Renal cortical epithelial cell (primary cell): ENCODE data around the gene TMEM109. TPM values are rescaled to one million over a fixed set of nuclear protein-coding genes. Genes with fewer than 3 reads are reported as not detected.

Experiments used
- DNase-seq: peaks from one replicate; pipeline ENCODE4 v3.0.0-alpha.2; 2011; ENCODE audit warnings: low read depth
- total RNA-seq: library from RNA; depleted of rRNA; stranded (reverse); fragments of >200 nt; gene quantifications from 2 replicates; pipeline ENCODE4 v1.2.3, GENCODE V29; 2014

TMEM109 gene
- total RNA-seq, 1 donor from 2014 or later: 37.7 TPM

DNA sequence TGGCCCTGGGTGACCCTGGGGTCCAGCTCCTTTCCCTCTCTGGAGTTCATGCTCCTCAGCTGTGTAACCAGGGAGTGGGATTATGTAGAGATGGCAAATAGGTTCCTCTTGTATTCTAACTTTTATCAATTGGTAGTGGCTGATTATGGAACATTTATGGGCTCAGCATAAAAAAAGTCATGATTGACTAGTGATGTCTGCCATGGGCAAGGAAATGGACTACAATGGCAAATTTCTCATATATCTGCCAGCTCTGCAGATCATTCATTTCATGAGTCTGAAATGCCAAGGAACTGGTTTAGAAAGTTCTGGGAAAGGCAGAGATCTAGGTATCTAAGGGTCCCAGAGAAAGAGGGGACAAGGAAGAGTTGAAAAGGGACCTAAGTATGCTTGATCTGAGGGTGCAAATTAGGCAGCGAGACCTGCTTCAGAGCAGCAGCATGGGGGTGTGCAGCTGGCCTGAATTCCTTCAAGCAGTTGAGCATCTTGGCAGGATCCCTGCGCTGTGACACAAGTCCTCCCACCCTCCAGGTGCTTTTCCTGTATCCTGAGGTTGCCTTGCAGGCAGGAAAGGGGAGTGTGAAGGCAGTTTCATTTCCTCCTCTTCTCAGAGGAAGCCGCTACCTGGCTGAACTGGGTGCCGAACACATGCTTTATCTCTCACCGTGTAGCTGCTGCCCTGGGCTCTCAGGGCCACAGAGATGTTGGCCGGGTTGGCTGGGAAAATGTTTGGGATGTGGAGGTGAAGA, 27.6 kb downstream of the TMEM109 start:
- DNase-seq: no peak

DNA sequence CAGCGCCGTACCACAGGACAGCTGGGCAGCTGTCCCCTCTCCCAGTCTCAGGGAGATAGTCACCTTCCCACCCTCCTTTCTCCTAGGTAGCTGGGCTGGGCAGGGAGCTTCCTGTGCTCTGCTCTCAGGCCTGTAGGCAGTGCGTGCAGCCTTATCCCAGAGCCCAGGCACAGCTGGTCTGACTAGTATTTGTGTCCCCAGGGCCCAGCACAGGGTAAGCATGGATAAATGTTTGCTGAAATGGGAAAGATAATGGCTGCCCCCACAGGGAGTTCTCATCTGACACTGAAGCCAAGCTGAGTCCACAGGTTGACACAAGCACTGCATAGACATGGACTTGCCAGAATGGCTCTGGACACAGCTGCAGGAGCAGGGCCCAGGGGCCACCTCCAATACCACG, 28.3 kb downstream of the TMEM109 start:
- no peak for DNase-seq

DNA sequence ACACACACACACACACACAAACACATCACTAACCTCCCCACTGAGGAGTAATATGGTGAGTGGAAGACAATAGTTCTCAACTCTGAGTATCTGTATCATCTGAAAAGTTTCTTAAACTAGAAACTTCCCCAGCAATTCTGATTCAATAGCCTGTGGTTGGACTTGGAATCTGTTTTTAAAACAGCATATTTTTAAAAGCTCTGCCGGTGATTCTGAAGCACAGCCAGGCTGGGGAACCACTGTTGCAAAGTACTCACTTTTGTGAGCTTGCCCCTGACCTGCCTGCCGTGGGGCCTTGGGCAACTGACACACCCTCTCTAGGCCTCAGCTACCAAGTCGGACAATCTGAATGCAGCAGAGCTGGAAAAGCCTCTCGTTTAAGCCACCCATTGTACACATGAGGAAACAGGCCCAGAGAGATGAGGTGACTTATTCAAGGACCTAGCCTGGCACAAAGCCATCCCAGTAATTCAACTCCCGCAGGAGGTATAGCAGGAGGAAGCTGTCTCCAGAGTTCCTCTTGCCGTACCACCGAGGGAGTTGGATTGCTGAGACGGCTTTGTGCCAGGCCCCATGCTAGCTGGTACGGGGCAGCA, 29.1 kb downstream of the TMEM109 start:
- DNase-seq: peak; percentile 49

DNA sequence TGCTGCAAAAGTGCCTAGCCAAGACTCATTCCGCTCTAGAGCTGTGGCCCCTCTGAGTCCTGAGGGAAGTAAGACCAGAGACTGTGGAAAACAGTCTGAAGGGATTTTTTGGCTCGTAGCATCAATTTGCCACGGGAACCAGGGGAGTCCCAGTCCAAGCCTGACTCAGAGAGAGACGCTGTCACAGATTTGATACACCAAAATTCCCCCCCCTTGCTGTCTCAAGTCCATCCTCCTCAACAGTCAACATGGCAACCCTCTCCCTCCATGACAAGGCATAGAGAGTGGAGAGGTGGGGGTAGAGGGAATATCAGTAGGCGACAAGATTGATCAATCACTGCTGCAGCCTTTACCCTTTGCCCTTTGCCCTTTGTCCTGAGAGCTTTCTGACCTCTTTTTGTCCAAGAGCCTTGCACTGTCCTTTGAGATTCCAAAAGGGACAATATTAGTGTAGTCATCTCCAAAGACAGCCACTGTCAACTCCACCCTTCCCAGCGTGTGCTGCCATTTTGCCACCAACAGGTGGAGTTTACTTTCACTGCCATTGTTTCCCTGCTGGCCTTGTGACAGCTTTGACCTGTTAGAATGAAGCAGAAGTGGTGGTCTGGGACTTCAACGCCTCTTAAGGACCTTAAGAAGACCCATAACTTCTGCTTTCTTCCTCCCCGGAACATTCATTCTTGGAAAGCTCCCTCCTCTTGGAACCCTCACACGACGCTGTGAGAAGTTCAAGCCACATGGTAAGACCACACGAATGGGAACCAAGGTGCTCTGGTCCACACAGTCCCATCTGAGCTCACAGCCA, 30.7 kb downstream of the TMEM109 start:
- no peak for DNase-seq

DNA sequence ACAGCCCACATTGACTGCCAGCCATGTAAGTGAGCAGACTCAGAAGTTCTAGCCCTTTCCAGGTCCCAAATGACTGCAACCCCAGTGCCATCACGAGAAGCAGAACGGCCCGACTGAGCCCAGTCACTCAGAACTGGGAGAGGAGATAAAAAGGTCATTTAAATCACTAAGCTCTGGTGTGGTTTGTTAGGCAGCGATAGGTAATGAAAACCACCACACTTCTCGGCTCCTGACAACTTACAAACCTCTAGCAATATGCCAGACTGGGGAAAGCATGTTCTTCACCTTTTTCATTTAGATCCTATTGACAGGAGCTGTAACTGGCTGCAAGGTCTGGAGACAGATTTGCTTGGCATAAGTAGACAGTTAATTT, 31.3 kb downstream of the TMEM109 start:
- DNase-seq: no peak

DNA sequence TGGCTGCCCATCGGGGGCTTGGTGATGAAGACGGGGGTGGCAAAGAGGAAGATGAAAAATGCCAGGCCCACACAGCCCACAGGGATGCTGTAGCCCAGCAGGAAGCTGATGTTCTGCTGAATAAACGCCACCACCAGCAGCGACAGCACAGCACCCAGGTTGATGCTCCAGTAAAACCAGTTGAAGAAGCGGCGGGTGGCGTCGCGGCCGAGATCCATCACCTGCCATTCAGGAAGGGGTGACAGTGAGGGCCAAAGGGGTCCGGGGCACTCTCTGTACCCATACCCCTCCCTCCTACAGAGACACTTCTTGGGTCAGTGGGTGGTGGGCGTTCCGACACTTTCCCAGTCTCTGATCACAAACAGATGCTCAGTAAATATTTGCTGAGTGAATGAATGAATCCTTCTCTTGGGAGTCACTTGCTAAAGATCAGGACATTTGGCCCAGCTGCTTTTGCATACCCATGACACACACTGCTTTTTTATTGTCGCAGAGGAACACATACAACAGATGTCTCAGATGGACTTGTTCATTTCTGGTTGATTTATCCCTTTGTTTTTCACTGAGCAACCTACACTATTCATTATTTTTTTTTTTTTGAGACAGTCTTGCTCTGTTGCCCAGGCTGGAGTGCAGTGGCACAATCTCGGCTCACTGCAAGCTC, 32.8 kb downstream of the TMEM109 start:
- no peak for DNase-seq

DNA sequence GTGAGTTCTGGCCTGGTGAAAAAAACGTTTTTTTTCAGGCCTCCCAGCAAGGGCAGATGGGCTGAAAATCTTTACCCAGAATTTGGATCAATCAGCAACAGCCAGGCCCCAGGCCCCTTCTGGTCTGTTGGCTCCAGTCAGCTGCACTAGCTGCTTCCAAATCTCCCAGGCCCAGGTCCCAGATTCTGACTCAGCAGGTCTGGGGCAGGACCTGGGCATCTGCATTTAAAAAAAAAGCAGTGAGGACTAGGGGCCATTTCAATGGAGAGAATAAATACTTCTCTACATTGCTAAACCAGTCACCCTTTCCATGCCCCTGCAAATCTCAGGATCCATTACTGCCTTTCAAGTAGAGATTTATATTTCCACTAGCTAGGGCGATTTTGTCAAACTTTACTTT, 33.7 kb downstream of the TMEM109 start:
- no peak for DNase-seq

DNA sequence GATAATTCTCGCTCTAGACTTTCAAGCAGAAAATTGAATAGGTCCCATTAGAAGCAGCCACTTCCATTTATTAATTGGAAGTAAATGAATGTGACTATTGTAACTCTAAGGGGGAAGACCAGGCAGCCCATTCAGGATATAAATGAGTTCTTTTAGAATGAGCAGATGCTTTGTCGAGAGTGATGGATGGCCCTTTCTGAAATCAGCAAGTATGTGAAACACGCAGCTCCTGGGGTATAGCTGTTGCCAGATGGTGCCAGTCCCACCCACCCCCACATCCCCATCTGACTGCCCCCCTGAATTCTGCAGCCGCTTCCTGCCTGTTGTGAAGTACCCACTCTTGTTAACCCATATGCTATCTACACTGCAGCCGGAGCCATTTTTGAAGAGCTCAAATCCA, 34.3 kb downstream of the TMEM109 start:
- no peak for DNase-seq

DNA sequence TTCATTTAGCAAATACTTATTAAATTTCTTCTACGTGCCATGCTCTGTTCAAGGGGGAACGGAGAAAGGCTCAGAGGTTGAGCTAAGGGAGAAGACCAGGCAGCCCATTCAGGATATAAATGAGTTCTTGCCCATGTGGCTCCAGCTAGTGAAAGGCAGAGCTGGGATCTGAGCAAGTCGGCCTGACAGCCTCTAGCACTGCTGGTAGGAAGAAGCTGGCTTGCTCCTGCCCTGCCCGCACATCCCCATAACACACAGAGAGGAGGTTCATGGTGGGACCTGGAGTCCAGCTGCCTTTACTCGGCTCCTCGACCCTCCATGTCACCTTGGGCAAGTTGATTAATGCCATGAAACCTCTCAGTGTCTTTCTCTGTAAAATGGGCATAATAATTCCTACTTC, 36.1 kb downstream of the TMEM109 start:
- no peak for DNase-seq

DNA sequence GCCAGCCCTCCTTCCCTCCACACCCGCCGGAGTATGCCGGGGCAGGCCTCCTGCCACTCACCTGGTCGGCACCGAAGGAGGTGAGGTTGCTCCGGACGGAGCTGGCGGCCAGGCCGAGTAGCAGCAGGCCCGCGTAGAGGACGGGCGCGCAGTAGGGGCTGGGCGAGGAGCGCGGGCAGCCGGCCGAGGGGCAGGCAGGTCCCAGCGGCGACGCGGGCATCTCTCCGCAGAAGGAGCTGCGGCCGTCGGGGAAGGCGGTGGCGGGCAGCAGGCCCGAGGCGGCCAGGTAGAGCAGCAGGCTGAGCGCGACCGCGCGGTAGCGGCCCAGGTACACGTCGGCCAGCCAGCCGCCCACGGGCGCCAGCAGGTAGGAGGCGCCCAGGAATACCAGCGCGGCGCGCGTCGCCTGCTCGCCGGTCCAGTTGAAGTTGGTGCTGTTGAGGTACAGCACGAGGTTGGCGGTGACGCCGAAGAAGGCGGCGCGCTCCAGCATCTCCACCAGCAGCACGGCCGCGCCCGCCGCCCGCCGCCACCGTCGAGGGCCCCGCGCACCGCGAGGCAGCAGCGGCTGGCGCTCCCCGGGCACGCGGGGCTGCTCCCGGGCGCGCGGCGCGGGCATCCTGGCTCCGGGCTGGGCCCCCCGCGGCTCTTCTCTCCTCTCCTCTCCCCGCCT, 37.1 kb downstream of the TMEM109 start:
- DNase-seq: no peak

DNA sequence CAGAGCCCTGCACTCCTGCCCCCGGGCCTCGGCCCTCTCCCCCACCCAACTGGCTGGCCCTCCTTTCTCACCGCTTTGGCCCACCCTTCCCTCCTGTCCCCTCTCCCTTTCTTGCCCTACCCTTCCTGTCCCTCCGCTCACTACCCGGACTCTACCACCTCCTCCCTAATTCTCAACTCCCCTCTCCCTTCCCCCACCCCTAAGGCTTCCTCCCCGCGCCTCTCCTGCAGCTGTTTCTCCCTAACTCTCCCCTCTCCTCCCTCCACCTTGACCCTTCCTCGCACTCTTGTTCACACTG, 37.6 kb downstream of the TMEM109 start:
- DNase-seq: no peak

DNA sequence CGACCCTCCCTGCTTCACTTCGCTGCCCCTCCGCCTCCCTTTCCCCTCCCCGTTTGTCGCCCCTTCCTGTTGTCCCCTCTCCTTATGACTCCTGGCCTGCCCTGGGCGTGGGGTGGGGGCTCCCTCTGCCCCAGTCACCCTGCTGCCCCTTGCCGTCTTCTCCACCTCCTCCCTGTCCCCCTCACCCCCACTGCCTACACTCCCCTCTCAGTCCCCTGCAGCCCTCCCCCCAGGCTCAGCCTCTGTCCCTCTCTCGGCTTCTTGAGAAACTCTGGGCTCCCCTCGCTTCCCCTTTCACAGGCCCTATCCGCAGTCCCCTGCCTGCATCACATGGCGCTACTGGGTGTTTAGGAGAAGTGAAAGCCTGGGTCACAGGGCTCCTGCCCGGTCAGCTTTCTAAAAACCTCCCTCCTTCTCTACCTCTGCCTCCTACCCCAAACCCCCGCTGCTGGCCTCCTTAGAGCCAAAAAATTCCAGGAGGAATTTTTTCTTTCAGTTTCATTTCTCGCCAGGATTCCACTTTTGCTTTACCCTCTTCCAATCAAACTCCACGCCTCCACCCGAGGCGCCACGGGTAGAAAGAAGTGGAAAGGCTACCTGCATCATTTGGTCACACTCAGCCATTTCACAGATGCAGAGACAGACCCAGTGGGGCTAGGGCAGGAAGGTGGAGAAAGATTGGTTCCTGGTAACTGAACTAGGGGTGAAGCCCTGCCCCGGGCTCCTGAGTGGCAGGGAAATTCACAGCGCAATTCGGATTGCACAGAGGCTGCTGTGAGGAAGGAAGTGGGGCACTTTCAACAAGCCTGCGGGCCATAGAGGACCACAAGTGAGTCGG, 38.2 kb downstream of the TMEM109 start, which contains the start of gene SLC15A3:
Gene SLC15A3 (minus strand): TSS at position 273 of the 838 bp plus-strand sequence. CDS start 625 bp downstream, outside the sequence.
- no peak for DNase-seq

DNA sequence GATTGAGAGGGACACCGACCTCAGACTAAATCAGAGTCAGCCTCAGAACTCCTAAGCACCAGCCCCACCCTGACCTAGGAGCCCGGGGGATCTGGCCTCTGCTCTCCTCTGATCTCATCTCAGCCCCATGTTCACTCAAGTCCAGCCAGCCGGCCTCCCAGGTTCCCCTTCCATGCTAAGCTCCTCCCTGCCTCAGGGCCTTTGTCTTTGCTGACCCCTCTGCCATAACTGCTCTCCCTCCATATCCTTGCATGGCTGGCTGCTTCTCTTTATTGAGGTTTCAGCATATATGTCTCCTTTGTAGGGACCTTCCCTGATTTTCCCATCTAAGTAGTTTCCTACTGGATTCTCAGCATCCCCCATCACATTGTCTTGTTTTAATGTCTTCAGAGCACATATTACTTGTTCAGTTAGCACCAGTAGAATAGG, 38.8 kb downstream of the TMEM109 start:
- DNase-seq: no peak

DNA sequence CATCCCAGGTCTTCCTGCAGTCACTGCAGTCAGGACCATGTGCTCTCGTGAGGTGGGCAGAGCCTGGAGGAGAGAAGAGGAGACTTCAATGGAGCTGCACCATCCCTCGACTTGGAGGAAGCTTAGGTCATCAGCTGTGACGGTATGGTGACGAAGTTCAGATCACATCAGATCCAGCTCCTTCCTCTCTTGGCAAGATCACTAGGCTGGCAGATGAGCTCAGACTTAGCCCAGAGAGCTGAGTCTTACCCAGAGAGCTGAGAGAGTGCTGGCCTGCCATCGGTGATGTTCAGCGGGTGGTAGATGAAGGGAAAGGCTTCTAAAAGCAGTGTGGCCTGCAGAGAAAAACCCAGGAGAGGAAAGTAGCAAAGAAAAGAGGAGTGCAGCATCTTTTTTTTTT, 39.8 kb downstream of the TMEM109 start:
- DNase-seq: no peak

DNA sequence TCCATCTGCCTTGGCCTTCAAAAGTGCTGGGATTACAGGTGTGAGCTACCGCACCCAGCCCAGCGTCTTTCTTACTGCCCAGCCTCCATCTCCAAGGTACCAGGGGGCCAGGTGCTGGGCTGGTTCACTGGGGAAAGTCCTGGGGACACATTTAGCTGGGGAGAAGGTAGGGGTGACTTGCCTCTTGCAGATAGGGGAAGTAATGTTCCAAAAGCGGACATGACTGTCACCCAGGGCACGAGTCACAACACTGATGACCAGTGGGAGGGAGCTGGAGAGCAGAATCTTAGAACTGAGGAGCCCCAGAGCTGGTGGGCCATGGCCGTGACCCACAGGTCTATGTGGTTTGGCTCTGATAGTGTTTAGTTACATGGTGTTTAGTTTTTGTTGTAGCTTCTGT, 40.5 kb downstream of the TMEM109 start:
- DNase-seq: no peak

DNA sequence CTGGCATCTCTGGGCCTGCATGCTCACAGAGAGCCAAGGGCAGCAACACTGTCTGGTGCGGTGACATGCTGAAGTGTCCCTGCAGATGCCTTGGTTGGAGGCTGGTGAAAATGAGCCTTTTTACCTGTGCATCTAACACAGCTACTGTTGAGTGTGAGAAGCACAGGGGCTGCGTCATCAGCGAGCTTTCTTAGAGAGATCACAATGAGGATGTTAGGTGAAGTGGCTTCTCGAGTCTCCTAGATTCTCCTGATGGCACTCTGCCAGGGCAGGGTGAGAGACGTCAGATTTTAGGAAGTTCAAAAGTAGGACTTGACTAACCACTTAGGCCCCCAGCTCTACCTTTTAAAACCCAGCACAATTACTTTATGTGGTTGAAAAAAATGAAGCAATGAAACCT, 41.6 kb downstream of the TMEM109 start:
- no peak for DNase-seq

DNA sequence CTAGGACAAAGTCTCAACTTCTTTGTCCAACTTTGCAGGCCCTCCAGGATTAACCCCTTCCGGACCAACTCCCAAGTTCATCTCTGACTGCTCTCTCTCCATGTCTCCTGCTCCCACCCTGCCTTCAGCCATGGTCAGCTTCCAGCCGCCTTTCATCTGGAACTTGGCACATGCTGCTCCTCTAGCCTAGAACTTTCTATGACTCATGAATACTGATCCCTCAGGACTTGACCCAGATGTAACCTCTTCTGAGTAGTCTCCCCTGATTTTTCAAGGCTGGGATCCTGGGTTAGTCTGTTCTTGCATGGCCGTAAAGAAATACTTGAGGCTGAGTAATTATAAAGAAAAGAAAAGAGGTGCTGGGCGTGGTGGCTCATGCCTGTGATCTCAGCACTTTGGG, 43.2 kb downstream of the TMEM109 start:
- no peak for DNase-seq

DNA sequence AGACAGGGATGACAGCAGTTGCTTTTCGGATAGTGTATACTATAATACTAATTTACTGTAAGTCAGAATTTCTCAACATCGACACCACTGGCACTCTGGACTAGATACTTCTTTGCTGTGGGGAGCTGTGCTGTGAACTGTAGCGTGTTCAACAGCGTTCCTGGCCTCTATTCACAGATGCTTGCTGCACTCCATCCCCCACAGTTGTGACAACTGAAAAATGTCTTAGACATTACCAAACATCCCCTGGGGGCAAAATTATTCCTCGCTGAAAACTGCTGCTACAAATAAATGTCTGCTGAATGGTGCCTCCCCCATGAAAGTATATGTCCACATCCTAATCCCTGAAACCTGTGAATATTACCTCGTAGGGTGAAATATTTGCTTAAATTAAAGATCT, 45.5 kb downstream of the TMEM109 start:
- no peak for DNase-seq

DNA sequence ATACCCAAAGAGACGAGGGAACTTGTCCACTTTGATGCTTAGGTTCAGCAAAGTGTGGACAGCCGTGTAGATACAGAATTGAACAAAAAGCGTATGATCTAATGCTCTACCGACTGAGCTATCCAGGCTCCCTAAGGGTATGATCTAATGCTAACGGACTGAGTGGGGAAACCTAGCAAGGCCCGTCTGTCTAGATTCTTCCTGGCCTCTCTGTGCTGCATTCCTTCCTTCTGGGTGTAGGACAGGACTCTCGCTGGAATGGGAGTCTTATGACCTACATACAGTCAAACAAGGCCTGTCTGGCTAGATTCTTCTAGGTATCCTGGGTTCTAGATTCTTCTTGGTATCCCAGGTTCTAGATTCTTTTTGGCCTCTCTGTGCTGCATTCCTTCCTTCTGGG, 46.4 kb downstream of the TMEM109 start:
- no peak for DNase-seq

DNA sequence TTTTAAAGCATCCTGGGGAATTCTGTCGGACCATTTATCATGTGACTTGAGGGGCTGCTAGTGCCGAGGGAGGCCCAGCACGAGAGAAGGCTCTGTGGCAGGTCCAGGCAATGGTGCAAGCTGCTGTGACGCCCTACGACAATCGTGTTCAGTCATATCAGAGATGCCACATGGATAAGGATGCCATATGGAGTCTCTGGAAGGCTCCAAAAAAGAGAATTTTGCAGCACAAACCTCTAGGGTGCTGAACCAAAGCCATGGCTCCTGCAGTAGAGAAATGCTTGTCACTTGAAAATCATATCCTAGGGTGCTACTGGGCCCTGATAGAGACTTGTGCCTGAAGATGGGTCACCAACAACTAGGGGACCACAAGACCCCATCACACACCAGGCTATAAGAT, 50.8 kb downstream of the TMEM109 start:
- no peak for DNase-seq

DNA sequence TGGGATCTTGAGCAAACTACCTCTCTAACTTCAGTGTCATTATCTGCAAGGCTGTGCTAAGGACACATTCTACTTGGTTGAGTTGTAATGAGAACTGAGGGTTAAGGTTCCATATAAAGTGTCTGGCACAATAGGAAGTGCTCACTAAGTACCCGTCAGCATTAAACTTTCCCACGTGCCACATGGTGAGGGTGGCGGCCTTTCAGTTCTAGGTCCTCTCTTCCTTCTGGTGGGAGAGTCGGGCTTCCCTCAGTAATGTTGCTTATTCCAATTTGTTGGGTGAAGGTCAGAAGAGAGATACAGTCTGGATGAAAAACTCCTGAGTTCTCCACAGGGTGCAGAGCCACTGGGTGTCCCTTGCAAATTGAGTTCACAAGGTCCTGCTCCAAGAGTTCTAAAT, 52.9 kb downstream of the TMEM109 start:
- no peak for DNase-seq
